ENCODE measurements around the gene ARRDC1. TPM values are rescaled to one million over a fixed set of nuclear protein-coding genes. Genes with fewer than 3 reads are reported as not detected.

The ARRDC1 gene
- total and polyA plus RNA-seq, 8 donors, result 31.8 to 185 (median 131) TPM

DNA sequence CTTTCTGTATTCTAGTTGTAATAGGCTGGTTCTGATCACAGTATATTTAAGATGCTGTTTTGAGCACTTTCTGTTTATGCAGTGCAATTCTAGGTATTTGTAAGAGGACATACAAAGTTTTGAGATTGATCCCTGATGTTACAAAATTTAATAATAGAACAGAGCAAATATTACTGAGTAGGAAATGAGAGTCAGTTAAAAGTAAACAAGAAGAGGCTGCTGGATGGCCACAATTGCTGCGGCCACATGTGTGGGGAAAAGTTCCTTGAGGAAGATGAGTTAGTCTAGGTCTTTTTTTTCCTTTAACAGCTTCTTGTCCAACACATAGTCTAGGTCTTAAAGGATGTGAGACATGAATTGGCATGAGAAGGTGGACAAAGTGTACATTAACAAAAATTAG is 24.6 kb downstream of the ARRDC1 start:
- 29 to 41% (median 34%) methylated on average over 1 of the region's 1 CpG for WGBS, 5 donors
- DNase-seq, result no peak
- no peak for TF ChIP-seq EP300 (IDR thresholded peaks at IDR 0.05)
- TF ChIP-seq POLR2AphosphoS5 (IDR thresholded peaks at IDR 0.05), result no peak
- TF ChIP-seq, protein P1, sequence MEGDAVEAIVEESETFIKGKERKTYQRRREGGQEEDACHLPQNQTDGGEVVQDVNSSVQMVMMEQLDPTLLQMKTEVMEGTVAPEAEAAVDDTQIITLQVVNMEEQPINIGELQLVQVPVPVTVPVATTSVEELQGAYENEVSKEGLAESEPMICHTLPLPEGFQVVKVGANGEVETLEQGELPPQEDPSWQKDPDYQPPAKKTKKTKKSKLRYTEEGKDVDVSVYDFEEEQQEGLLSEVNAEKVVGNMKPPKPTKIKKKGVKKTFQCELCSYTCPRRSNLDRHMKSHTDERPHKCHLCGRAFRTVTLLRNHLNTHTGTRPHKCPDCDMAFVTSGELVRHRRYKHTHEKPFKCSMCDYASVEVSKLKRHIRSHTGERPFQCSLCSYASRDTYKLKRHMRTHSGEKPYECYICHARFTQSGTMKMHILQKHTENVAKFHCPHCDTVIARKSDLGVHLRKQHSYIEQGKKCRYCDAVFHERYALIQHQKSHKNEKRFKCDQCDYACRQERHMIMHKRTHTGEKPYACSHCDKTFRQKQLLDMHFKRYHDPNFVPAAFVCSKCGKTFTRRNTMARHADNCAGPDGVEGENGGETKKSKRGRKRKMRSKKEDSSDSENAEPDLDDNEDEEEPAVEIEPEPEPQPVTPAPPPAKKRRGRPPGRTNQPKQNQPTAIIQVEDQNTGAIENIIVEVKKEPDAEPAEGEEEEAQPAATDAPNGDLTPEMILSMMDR (IDR thresholded peaks at IDR 0.05), result no peak
- no peak for TF ChIP-seq POLR2A (IDR thresholded peaks at IDR 0.05)
- H3K4me3 ChIP-seq, result no peak overlapping the region
- peak overlapping the region in 3 of 5 donors; percentile 3 to 50 (median 42) for H3K27ac ChIP-seq
- intact Hi-C loops (cut with DNase I; ENCODE audit: low total_unique reads), result no loop called here
- H3K9me3 ChIP-seq, result no peaks in the 10 kb centered on the region
- H3K36me3 ChIP-seq, result no peaks in the 10 kb centered on the region
- peaks cover 17 to 83% (median 54%) of the 10 kb centered on the region in 4 donors for H3K4me1 ChIP-seq
- no peaks in the 10 kb centered on the region for H3K27me3 ChIP-seq

DNA sequence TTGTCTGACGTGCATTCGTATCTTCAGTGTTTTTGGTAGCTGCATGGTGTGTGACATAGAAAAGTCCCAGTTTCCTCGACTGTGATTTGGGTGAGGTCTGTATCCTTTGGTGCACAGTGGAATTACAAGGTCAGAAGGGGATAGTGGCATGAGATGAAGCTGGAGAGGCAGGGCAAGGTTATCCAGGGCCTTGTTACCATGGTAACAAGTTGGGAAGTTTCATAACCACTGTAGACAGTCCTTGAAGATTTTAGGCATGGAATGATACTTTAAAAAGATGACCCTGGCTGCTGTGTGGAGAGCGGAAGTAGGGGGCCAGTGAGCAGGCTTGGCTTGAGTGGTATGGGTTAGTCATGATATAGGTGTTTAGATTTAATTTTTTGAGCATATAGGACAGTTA is 25.2 kb downstream of the ARRDC1 start:
- no peak for TF ChIP-seq POLR2A (IDR thresholded peaks at IDR 0.05)
- TF ChIP-seq, protein P1 (IDR thresholded peaks at IDR 0.05), result no peak
- TF ChIP-seq POLR2AphosphoS5 (IDR thresholded peaks at IDR 0.05), result no peak
- no peak for TF ChIP-seq EP300 (IDR thresholded peaks at IDR 0.05)
- peaks cover 17 to 78% (median 52%) of the 10 kb centered on the region in 4 donors for H3K4me1 ChIP-seq
- H3K4me3 ChIP-seq, result no peak overlapping the region
- no peaks in the 10 kb centered on the region for H3K36me3 ChIP-seq
- H3K27ac ChIP-seq, result peak overlapping the region in 2 of 5 donors; percentile 3 to 50
- intact Hi-C loops (cut with DNase I; ENCODE audit: low total_unique reads), result no loop called here
- no peaks in the 10 kb centered on the region for H3K27me3 ChIP-seq
- WGBS, 5 donors, result 49 to 79% (median 70%) methylated on average over 4 of the region's 4 CpGs
- H3K9me3 ChIP-seq, result no peaks in the 10 kb centered on the region
- no peak for DNase-seq

DNA sequence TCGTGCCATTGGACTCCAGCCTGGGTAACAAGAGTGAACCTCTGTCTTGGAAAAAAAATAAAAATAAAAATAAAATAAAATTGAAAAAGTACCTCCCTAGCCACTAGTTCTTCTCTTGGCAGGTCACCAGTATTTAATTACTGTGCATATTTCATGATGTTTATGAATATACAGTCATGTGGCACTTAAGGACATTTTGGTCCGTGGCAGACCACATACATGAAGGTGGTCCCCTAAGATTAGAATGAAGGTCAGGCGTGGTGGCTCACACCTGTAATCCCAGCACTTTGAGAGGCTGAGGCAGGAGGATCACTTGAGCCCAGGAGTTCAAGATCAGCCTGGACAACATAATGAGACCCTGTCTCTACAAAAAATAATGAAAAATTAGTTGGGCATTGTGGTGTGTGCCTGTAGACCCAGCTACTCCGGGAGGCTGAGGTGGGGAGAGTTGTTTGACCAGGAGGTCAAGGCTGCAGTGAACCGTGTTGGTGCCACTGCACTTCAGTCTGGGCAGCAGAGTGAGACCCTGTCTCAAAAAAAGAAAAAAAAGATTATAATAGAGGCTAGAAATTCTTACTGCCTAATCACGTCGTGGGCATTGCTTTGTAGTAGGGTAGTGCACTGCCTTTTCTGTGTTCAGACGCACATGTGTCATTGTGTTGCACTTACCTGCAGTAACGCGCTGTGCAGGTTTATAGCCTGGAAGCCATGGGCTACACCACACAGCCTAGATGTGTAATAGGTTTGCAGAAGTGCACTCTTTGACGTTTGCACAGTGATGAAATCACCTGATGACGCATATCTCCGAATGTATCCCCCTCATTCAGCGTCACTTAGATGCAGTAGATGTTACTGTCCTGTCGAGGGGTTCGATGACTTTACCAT is 26.1 kb downstream of the ARRDC1 start:
- no peak for DNase-seq
- H3K27ac ChIP-seq, result peak overlapping the region in 1 of 5 donors; percentile 22
- no peaks in the 10 kb centered on the region for H3K27me3 ChIP-seq
- no peaks in the 10 kb centered on the region for H3K36me3 ChIP-seq
- peaks cover 17 to 69% (median 51%) of the 10 kb centered on the region in 4 donors for H3K4me1 ChIP-seq
- intact Hi-C loops (cut with DNase I; ENCODE audit: low total_unique reads), result no loop called here
- no peak for TF ChIP-seq POLR2AphosphoS5 (IDR thresholded peaks at IDR 0.05)
- TF ChIP-seq, protein P1 (IDR thresholded peaks at IDR 0.05), result no peak
- TF ChIP-seq POLR2A (IDR thresholded peaks at IDR 0.05), result no peak
- no peak for TF ChIP-seq EP300 (IDR thresholded peaks at IDR 0.05)
- H3K4me3 ChIP-seq, result no peak overlapping the region
- WGBS, 5 donors, result 85 to 90% (median 89%) methylated on average over 16 of the region's 16 CpGs
- no peaks in the 10 kb centered on the region for H3K9me3 ChIP-seq

DNA sequence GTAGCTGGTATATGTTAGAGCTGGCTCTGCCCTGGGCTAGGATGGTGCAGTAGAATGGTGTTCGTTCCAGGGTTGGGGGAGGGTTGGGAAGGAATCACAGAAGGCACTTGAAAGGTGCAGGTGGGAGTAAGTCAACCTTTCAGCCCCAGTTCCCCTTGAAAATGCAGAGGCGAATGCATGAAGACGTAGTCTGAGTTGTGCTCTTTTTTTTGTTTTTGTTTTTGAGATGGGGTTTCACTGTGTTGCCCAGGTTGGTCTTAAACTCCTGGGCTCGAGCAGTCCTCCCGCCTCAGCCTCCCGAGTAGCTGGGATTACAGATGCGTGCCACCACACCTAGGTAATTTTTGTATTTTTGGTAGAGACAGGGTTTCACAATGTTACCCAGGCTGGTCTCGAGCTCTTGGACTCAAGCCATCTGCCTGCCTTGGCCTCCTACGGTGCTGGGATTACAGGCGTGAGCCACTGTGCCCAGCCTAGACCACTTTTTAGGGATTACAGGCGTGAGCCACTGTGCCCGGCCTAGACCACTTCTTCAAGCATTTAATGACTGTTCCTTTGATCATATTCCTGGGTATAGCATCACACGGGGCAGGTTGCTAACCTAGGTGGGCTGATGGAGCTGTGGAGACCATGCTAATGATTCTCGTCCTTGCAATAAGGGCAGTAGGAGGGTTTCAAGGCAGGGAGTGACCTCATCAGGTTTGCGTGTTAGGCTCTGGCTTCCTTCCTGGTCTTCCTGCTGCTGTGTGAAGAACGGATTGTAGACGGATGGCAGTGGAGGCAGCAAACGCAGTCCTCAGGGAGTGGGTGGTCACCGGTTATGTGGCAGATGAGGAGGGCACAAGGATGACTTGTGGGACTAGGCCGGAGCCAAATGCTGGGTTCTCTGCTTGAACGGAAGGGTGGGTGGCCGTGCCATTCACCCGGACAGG is 27.0 kb downstream of the ARRDC1 start:
- no peak overlapping the region for H3K4me3 ChIP-seq
- H3K27ac ChIP-seq, result peak overlapping the region in 2 of 5 donors; percentile 20 to 25
- intact Hi-C loops (cut with DNase I; ENCODE audit: low total_unique reads), result no loop called here
- WGBS, 5 donors, result 71 to 79% (median 76%) methylated on average over 23 of the region's 23 CpGs
- TF ChIP-seq EP300 (IDR thresholded peaks at IDR 0.05), result no peak
- no peak for TF ChIP-seq POLR2A (IDR thresholded peaks at IDR 0.05)
- H3K36me3 ChIP-seq, result no peaks in the 10 kb centered on the region
- no peak for DNase-seq
- H3K4me1 ChIP-seq, result peaks cover 17 to 70% (median 50%) of the 10 kb centered on the region in 4 donors
- H3K9me3 ChIP-seq, result no peaks in the 10 kb centered on the region
- no peaks in the 10 kb centered on the region for H3K27me3 ChIP-seq
